IMR-90 (cell line): ENCODE measurements around the gene FRY. TPM values are rescaled to one million over a fixed set of nuclear protein-coding genes. Genes with fewer than 3 reads are reported as not detected.

ENCODE experiments used
- ATAC-seq: fragments of 200-7000 bp; cut with Tn5 transposase; 2 replicates; pipeline ENCODE4 v1.9.1; 2020; ENCODE audit warnings: low read depth, mild to moderate bottlenecking, moderate library complexity
- BruUV-seq: library from RNA; stranded (reverse); fragments of 400-500 nt; replicated peaks from 2 replicates; lab custom pipeline; 2021; lab: Mats Ljungman, UMichigan
- CTCF ChIA-PET: fragments of 300-600 bp; formaldehyde crosslinking; extraction: SDS; loops from one replicate; lab custom pipeline; 2021; ENCODE audit warnings: antibody characterized with exemption; lab: Yijun Ruan, JAX
- POLR2A ChIA-PET: fragments of 300-600 bp; sonication (Branson Sonifier 250); formaldehyde crosslinking; loops from one replicate; lab custom pipeline; 2022; ENCODE audit warnings: antibody characterized with exemption; ENCODE audit not compliant: unreplicated experiment; lab: Charles Lee
- DNase-seq: peaks from one replicate; pipeline ENCODE4 v3.0.0; 2013
- H2AFZ ChIP-seq: replicated peaks from 2 replicates; pipeline ENCODE3; 2013; ENCODE audit warnings: low read length, mild to moderate bottlenecking; ENCODE audit not compliant: poor library complexity
- H2AK5ac ChIP-seq: 2 replicates; pipeline ENCODE4 v1.6.1; 2013; ENCODE audit warnings: low read depth, low read length, inconsistent platforms
- H2AK9ac ChIP-seq: replicated peaks from 2 replicates; pipeline ENCODE3; 2013; ENCODE audit warnings: mild to moderate bottlenecking, low read depth, low read length, moderate library complexity; ENCODE audit not compliant: poor library complexity
- H2BK120ac ChIP-seq: 2 replicates; pipeline ENCODE4 v1.6.1; 2013; ENCODE audit warnings: low read depth, low read length, inconsistent platforms
- H2BK15ac ChIP-seq: 3 replicates; pipeline ENCODE4 v1.6.1; 2013; ENCODE audit warnings: low read depth, low read length, inconsistent platforms
- H2BK20ac ChIP-seq: 2 replicates; pipeline ENCODE4 v1.6.1; 2013; ENCODE audit warnings: low read depth, mild to moderate bottlenecking, inconsistent platforms, low read length, moderate library complexity
- H2BK5ac ChIP-seq: 2 replicates; pipeline ENCODE4 v1.6.1; 2013; ENCODE audit warnings: mild to moderate bottlenecking, low read depth, low read length, inconsistent platforms; ENCODE audit not compliant: poor library complexity, severe bottlenecking
- H3K14ac ChIP-seq: replicated peaks from 2 replicates; pipeline ENCODE4 v1.6.1; 2013; ENCODE audit warnings: low read depth, low read length, inconsistent platforms
- H3K18ac ChIP-seq: 2 replicates; pipeline ENCODE4 v1.6.1; 2013; ENCODE audit warnings: low read depth, low read length, control low read depth
- H3K23ac ChIP-seq: 2 replicates; pipeline ENCODE4 v1.6.1; 2013; ENCODE audit warnings: low read depth, low read length, inconsistent platforms
- H3K27ac ChIP-seq: 2 replicates; pipeline ENCODE4 v1.5.1; 2013; ENCODE audit warnings: mild to moderate bottlenecking, control low read depth, low read length; ENCODE audit not compliant: insufficient read depth
- H3K27me3 ChIP-seq: 2 replicates; pipeline ENCODE4 v1.6.1; 2013; ENCODE audit warnings: low read length; ENCODE audit not compliant: control insufficient read depth, insufficient read depth
- H3K36me3 ChIP-seq: 2 replicates; pipeline ENCODE4 v1.6.1; 2013; ENCODE audit warnings: low read length, mixed read lengths; ENCODE audit not compliant: control insufficient read depth, insufficient read depth
- H3K4ac ChIP-seq: 2 replicates; pipeline ENCODE4 v1.6.1; 2013; ENCODE audit warnings: low read depth, low read length, inconsistent platforms
- H3K4me1 ChIP-seq: 2 replicates; pipeline ENCODE4 v1.6.1; 2013; ENCODE audit warnings: low read length, mixed read lengths; ENCODE audit not compliant: control insufficient read depth, insufficient read depth
- H3K4me2 ChIP-seq: 2 replicates; pipeline ENCODE4 v1.6.1; 2013; ENCODE audit warnings: low read depth, mild to moderate bottlenecking, control low read depth, low read length, moderate library complexity
- H3K4me3 ChIP-seq: 2 replicates; pipeline ENCODE4 v1.5.1; 2013; ENCODE audit warnings: low read depth, mild to moderate bottlenecking, control low read depth, low read length, moderate library complexity; ENCODE audit not compliant: insufficient read depth
- H3K56ac ChIP-seq: 2 replicates; pipeline ENCODE4 v1.6.1; 2013; ENCODE audit warnings: low read length, inconsistent platforms; ENCODE audit not compliant: insufficient read depth; ENCODE audit errors: extremely low read depth
- H3K79me1 ChIP-seq, 2 experiments: 2 replicates each; pipeline ENCODE4 v1.6.1; 2013; ENCODE audit warnings: low read length in 2 of 2, inconsistent platforms in 1 of 2, low read depth in 1 of 2
- H3K9ac ChIP-seq: 2 replicates; pipeline ENCODE4 v1.6.1; 2013; ENCODE audit warnings: low read depth, low read length, control low read depth
- H3K9me1 ChIP-seq: 2 replicates; pipeline ENCODE4 v1.6.1; 2013; ENCODE audit warnings: low read length, inconsistent platforms; ENCODE audit not compliant: insufficient read depth
- H3K9me3 ChIP-seq: 2 replicates; pipeline ENCODE4 v1.6.1; 2013; ENCODE audit warnings: low read length; ENCODE audit not compliant: control insufficient read depth, insufficient read depth
- H4K20me1 ChIP-seq: 2 replicates; pipeline ENCODE4 v1.6.1; 2013; ENCODE audit warnings: low read length, inconsistent platforms; ENCODE audit not compliant: insufficient read depth
- H4K5ac ChIP-seq: 2 replicates; pipeline ENCODE4 v1.6.1; 2013; ENCODE audit warnings: mild to moderate bottlenecking, low read depth, low read length, control low read depth
- H4K8ac ChIP-seq, 2 experiments: 2 replicates each; pipeline ENCODE4 v1.6.1; 2013; ENCODE audit warnings: low read depth in 2 of 2, low read length in 2 of 2, control low read depth in 1 of 2, inconsistent platforms in 1 of 2
- H4K91ac ChIP-seq: 2 replicates; pipeline ENCODE4 v1.6.1; 2013; ENCODE audit warnings: low read depth, low read length, inconsistent platforms; ENCODE audit not compliant: insufficient read depth
- BHLHE40 ChIP-seq: fragments of 150-350 bp; IDR thresholded peaks from 2 replicates; pipeline ENCODE4 v1.6.1; 2016; ENCODE audit warnings: mild to moderate bottlenecking, low read depth, low read length
- CEBPB ChIP-seq: IDR thresholded peaks from 2 replicates; pipeline ENCODE4 v1.6.1; 2012; ENCODE audit warnings: low read depth, low read length, improper control_type of control experiment
- MAFK ChIP-seq: IDR thresholded peaks from 2 replicates; pipeline ENCODE4 v1.6.1; 2012; ENCODE audit warnings: low read depth, low read length, improper control_type of control experiment
- MAZ ChIP-seq: IDR thresholded peaks from 2 replicates; pipeline ENCODE4 v1.6.1; 2012; ENCODE audit warnings: low read depth, mild to moderate bottlenecking, low read length, improper control_type of control experiment, moderate library complexity, borderline replicate concordance
- MXI1 ChIP-seq: IDR thresholded peaks from 2 replicates; pipeline ENCODE4 v1.6.1; 2012; ENCODE audit warnings: low read depth, mild to moderate bottlenecking, low read length, moderate library complexity, borderline replicate concordance
- POLR2A ChIP-seq: IDR thresholded peaks from 2 replicates; pipeline ENCODE4 v1.6.1; 2012; ENCODE audit warnings: mild to moderate bottlenecking, low read depth, low read length
- RAD21 ChIP-seq: IDR thresholded peaks from 2 replicates; pipeline ENCODE4 v1.6.1; 2012; ENCODE audit warnings: low read length, improper control_type of control experiment
- RFX5 ChIP-seq: IDR thresholded peaks from 2 replicates; pipeline ENCODE4 v1.8.0; 2012; ENCODE audit warnings: low read depth, mild to moderate bottlenecking, low read length, moderate library complexity
- WGBS, 2 experiments: methylation state at CpG; one replicate each; pipeline versions ENCODE4 v1.1.5 to v1.1.7; 2013; ENCODE audit warnings: missing lambda C conversion rate in 2 of 2; ENCODE audit not compliant: insufficient read length in 1 of 2; ENCODE audit errors: extremely low coverage in 2 of 2; 5-methylcytosine and 5-hydroxymethylcytosine counted together
- dilution Hi-C: fragments of 300-500 bp; cut with HindIII; formaldehyde crosslinking; loops from one replicate; pipeline ENCODE4 v1.14.3; 2018; ENCODE audit warnings: low sequenced_read_pairs; ENCODE audit not compliant: unreplicated experiment
- in situ Hi-C: fragments of 300-500 bp; cut with MboI; formaldehyde crosslinking; loops from 3 replicates; pipeline ENCODE4 v1.14.3; 2019; ENCODE audit warnings: low sequenced_read_pairs, inconsistent platforms, mixed read lengths
- intact Hi-C: fragments of 100-400 bp; cut with micrococcal nuclease; formaldehyde crosslinking; loops from 2 replicates; pipeline ENCODE4 v1.10.0; 2022
- polyA plus RNA-seq, 3 experiments: library from polyadenylated mRNA; depleted of rRNA; stranded (reverse); fragments of >200 nt; gene quantifications; 2 replicates each; pipeline ENCODE4 v1.2.3, GENCODE V29; 2012; ENCODE audit warnings: low replicate concordance in 1 of 3
- total RNA-seq: library from RNA; depleted of rRNA; stranded (reverse); fragments of >200 nt; gene quantifications from 2 replicates; pipeline ENCODE4 v1.2.3, GENCODE V29; 2012
- TF ChIP-seq, protein P1 (sequence below): conservative IDR thresholded peaks from 2 replicates; pipeline ENCODE4 v1.5.1; 2012; ENCODE audit warnings: mild to moderate bottlenecking, low read depth, low read length, improper control_type of control experiment
- TF ChIP-seq, protein P2 (sequence below): fragments of 150-350 bp; IDR thresholded peaks from 2 replicates; pipeline ENCODE4 v1.6.1; 2016; ENCODE audit warnings: low read depth, mild to moderate bottlenecking, low read length, moderate library complexity, borderline replicate concordance

The FRY gene
- total and polyA plus RNA-seq, 2 of the 4 experiments (the other 2 are of a cell fraction) = 3.0 to 4.8 TPM

DNA sequence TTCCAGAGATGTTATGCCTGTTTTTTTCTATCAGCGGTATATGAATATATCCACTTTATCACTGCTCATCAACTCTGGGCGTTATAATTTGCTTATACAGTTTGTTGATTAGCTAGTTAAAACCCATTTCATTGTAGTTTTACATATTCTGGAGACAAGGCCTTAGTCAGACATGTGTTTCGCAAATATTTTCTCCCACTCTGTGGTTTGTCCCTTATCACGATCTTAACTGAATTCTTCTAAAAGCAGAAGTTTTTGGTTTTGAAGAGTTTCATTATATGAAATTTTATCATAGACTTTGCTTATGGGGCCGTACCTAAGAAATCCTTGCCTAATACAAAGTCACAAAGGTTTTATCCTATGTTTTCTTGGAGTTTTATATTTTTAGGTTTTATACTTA, 84.6 kb downstream of the FRY start:
- Histone ChIP-seq H3K9me1 (0 out of 2 replicates have a peak, but pooled peaks cover 3% of the 10 kb centered on the region), H3K9me3 (no peaks in the 10 kb centered on the region), H2BK15ac (no peak overlapping the region), H2AK5ac (no peak overlapping the region), H3K36me3 (no peaks in the 10 kb centered on the region; the same call in 1 of the 2 replicates), H2BK120ac (no peak overlapping the region), H2AK9ac (no peak overlapping the region), H3K18ac (no peak overlapping the region), H2BK20ac (no peak overlapping the region), H3K27me3 (no peaks in the 10 kb centered on the region), H4K8ac (no peak overlapping the region), H3K27ac (no peak overlapping the region), H3K4me3 (no peak overlapping the region), H3K4me1 (peaks cover 4% of the 10 kb centered on the region), H4K20me1 (no peaks in the 10 kb centered on the region), H3K4me2 (no peak overlapping the region), H4K5ac (no peak overlapping the region), H3K56ac (no peak overlapping the region), H3K79me1 (no peaks in the 10 kb centered on the region), H3K9ac (no peak overlapping the region), H2BK5ac (no peak overlapping the region), H2AFZ (no peak overlapping the region), H3K4ac (no peak overlapping the region), H3K23ac (no peak overlapping the region), H3K14ac (no peak overlapping the region), H4K91ac (no peak overlapping the region)
- TF ChIP-seq MAFK (no peak), BHLHE40 (no peak), POLR2A (no peak), MAZ (no peak), RAD21 (no peak), CEBPB (no peak), RFX5 (no peak), MXI1 (no peak)
- TF ChIP-seq, protein P1, sequence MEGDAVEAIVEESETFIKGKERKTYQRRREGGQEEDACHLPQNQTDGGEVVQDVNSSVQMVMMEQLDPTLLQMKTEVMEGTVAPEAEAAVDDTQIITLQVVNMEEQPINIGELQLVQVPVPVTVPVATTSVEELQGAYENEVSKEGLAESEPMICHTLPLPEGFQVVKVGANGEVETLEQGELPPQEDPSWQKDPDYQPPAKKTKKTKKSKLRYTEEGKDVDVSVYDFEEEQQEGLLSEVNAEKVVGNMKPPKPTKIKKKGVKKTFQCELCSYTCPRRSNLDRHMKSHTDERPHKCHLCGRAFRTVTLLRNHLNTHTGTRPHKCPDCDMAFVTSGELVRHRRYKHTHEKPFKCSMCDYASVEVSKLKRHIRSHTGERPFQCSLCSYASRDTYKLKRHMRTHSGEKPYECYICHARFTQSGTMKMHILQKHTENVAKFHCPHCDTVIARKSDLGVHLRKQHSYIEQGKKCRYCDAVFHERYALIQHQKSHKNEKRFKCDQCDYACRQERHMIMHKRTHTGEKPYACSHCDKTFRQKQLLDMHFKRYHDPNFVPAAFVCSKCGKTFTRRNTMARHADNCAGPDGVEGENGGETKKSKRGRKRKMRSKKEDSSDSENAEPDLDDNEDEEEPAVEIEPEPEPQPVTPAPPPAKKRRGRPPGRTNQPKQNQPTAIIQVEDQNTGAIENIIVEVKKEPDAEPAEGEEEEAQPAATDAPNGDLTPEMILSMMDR = no peak
- TF ChIP-seq, protein P2, sequence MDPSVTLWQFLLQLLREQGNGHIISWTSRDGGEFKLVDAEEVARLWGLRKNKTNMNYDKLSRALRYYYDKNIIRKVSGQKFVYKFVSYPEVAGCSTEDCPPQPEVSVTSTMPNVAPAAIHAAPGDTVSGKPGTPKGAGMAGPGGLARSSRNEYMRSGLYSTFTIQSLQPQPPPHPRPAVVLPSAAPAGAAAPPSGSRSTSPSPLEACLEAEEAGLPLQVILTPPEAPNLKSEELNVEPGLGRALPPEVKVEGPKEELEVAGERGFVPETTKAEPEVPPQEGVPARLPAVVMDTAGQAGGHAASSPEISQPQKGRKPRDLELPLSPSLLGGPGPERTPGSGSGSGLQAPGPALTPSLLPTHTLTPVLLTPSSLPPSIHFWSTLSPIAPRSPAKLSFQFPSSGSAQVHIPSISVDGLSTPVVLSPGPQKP = no peak
- dilution Hi-C loops (no loop called here), in situ Hi-C loops (no loop called here), intact Hi-C loops (no loop called here)
- WGBS, 2 experiments = no CpG with 5 or more reads among the region's 5 CpGs
- no TSS peak for BruUV-seq
- ChIA-PET CTCF (interaction anchor here (0.6 kb wide), 1 partner anchor 1009 kb away, joined by 3 read pairs; no protein-coding TSS in a partner anchor), POLR2A (no interaction called here)
- DNase-seq (no peak), ATAC-seq (no peak)
